GM19193 (cell line): ENCODE data around the gene TMEM100.

Experiments
- POLR2A ChIP-seq: IDR thresholded peaks from 4 replicates; pipeline ENCODE4 v1.6.1; 2011; ENCODE audit not compliant: insufficient read depth, insufficient read length; ENCODE audit errors: extremely low read depth

TMEM100 gene

DNA sequence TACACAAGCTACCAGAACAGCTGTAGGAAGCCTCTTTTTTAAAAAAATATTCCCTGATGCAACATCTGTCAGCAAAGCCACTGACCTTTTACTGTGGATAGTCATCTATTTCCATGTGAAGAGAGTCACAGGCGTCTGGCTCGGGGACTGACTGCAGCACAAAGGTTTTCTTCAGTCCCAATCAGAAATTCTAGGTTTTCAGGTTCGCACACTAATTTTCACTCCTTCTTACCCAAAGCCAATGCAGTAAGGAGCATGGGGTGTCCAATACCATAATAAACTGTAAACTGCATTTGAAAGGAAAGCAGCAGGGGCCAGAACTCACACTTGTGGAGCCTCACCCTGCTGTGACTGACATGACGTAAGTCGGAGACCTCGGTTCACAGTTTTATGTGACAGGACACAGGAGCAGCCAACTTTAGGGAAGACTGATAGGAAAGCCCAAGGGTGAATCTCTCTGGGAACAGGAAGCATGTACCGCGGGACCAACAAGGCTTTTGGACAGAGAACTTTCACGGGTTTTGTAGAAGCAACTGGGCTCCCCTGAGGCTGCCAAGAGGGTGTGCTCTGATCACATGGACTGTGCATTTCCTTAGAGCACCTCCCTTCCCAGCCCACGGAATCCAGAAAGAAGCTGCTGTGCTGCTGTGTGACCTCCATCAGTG lies 9.1 kb upstream of the TMEM100 start:
- no peak for TF ChIP-seq POLR2A

DNA sequence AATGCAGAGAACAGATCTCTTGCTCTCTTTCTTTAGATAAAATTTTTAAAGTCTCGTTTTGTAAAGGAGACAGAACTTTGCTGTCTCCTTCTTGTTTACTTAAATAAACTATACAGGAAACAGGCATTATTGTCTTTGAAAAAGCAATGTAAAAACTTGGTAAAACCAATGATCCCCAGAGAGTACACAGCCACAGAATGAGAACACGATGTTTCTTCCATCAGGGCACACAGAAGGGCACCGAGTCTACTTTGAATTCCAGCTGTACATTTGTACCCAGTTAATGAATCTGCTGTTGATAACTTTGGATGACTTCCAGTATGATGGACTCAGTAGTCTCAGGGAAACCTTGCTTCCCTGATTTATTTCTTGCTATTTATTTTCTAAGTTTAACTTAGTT lies 8.1 kb upstream of the TMEM100 start:
- TF ChIP-seq POLR2A = no peak

DNA sequence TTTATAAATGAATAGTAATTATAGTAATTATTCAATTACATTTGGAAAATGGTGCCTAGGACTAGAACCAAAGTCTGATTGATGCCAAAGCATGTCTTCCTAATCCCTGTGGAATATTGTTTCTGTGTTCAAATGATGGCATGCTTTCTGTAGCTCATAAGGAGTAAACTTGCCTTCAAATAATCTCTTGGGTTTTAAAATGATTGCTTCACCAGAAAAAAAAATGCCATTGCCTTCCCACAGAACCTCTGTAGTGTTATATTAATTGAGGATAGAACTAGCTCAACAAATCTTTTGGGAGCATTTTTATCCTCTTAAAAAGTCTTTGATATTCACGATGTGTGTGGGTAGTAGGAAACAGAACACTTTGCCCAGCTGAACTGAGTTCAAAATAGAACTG lies 7.7 kb upstream of the TMEM100 start:
- no peak for TF ChIP-seq POLR2A

DNA sequence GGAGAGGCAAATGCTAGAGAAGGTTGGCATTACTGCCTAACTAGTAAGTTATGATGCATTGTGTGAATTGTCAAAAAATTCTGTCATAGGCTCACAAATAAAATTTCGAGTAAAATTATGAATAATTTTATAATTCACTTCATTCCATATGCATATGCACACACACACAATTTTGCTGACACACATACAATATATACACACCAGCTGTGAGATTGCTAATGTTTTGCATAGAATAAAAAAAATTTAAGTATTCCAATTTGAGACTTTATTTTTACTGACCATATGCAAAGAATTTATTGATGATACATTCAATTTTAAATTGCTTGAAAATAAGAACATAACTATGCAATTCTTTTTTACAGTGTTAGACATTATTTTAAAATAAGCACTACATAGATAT lies 6.8 kb upstream of the TMEM100 start:
- TF ChIP-seq POLR2A = no peak

DNA sequence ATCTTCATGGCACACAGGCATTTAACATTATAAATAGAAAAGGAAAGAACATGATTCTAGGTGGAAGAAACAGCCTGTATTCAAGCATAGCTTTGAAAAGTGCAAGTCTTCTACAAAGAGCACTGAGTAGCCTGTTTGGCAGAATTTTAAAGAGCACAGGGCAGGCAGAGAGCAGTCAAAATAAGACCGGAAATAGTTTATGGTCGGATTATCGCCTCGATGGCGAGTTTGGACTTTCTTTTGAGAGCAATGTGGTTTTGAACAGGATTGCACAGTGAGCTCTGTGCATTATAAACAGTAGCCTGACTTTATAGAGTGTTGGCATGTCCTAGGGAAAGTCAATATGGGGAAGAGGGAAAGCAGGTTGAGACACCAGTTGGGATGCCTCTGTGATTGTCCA lies 6.2 kb upstream of the TMEM100 start:
- TF ChIP-seq POLR2A = no peak

DNA sequence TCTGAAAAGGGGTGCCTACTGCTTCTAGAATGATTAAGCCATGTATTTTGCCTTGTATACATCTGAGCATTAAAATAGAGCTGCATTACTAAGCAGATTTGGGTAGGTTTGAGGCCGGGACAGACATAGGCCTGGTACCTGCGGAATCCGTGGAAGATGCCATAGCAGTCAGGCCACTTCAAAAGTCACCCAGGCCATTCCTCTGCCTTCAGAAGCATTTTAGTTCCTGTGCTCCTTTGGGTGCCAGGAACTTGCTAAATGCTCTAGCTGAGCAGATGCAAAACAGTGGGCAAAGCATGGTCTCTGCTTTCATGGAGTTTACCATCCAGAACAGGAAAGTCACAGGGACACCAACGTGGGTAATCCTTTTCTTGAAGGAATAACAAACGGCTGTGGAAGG lies 5.7 kb upstream of the TMEM100 start:
- TF ChIP-seq POLR2A = no peak

DNA sequence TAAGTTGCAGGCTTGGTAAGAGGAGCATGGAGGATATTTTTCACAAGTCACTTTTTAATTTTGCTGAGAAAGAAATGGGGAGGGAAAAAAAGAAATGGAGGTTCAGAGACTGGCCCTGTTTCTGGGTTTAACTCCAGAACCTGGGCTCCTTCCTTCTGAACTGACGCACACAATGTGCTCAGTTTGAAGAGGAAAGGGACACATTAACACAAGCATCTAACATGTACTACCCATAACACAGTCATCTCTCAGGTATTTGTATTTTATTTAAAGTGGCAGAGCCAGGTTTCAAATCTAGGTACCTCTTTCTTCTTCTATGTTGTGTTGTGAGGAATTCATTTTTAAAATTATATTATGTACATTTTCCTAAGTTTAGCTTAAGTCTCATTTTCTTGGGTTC lies 5.3 kb upstream of the TMEM100 start:
- no peak for TF ChIP-seq POLR2A

DNA sequence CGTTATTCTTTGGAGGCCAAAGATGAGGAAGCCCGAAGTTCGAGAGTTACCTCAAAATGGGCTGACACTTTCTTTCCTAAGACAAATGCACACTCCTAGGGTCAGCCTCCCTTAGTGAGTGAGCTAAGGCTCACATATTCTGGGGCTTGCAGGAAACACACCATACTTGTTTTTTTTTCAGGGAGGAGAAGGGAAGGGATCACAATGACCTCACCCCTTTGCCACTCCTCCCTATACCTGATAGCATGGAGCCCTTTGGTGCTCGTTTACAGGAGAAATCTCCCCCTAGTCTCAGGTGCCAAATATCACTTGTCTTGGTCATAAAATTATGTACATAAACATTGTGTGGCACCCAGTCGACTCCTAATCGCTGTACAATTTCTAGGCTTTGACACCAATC lies 4.6 kb upstream of the TMEM100 start:
- no peak for TF ChIP-seq POLR2A

DNA sequence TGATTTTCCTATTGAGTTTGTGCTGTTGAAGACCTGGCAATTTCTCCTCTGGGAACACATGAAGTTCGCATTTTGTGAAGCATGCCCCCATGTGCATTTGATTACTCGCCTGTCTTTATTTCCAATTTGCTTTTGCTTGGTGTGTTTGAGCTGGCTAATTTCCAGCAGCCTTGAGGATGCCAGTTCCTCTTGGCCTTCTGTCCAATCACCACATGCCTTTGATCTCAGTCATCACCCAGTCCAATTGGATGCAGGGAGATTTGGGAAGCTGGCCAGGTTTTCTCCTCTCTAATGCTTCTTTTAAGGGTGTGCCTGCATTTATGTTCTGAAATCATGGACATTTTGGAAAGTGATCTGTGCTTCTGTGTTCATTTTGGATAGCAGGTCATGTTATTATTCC lies 3.8 kb upstream of the TMEM100 start:
- TF ChIP-seq POLR2A = no peak

DNA sequence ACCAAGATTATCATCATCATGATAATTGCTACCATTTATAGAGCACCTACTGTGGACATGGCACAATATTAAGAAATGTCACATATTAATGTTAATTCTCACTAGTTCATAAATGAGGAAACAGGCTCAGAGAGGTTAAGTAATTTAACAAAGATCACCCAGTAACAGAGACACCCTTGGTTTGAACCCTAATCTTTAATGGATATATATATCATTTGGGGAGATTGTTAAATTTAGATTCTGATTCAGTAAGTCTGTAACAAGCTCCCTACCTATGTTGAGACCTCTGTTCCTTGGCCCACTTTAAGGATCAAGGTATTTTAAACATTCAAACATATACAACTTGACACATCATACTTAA lies 804 bp upstream of the TMEM100 start:
- TF ChIP-seq POLR2A = no peak

DNA sequence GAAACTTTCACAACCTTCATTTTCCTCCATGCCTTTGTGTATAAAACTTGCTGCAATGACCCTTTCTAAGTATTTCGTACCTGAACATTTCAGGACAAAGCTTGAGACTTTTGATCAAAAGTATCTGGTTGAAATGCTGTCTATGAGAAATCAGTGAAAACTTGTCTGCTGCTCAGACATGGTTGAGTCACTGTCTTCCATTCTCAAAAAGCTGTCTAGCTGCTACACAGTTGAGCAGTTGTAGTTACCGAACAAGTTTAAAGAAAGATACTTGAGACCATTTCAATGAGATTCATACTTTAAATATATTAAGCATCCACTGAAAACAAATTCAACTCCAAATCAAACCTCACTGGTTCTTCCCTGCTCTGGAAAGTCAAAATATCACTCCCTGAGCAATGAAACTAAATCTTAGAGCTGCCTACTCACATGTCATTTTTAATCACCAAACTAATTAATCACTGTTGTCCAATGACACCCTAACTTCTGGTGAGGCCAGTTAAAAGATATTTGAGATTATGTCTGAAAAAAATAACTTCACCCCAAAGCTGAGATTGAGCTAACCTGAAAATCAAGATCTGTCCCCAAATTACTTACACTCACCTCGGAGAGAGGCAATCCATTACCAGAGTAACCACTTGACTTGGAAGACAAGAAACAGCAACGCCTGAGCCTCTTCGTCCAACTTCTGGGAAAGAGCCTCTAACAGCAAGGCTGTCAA lies 488 bp downstream of the TMEM100 start:
- TF ChIP-seq POLR2A = no peak

DNA sequence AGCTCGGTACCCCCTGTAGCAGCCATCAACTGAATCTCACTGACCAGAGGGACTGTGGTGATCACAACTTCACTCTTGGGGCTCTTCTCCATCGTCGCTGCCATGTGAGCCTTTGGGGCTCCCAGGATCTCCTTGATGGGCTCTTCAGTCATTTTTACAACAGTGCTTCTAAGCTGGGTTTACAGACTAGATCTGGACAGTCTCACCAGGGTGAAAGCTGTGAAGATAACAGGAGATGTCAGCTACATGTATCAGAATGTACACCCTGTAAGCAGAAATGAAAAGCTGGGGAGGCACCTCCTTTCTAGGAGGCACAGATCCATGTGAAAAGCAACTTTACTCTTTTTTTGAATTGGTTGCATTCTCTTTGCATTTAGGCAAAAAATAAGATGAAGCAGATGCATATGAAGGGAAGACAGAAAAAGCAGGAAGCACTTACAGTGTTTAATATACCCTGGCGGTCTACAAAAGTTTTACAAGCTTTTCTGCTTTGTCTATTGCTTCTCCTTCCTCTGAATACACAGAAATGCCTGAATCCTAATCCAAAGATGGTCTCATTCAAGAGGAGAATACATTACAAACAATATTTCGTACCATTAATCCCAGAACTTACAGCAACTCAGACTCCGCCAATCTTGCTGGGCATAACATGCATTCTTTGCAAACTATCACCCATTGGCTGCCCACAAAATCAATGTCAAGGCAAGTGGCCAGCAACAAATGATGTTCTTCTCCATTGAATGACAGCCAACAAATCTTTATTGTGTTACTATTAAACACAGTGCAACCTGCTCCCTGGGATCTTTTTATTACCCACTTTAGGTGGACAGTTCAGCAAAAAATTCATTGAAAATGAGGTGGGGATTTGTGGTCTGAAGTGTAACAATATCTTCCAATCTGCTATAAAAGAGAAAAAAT lies 1.5 kb downstream of the TMEM100 start:
- TF ChIP-seq POLR2A = no peak

DNA sequence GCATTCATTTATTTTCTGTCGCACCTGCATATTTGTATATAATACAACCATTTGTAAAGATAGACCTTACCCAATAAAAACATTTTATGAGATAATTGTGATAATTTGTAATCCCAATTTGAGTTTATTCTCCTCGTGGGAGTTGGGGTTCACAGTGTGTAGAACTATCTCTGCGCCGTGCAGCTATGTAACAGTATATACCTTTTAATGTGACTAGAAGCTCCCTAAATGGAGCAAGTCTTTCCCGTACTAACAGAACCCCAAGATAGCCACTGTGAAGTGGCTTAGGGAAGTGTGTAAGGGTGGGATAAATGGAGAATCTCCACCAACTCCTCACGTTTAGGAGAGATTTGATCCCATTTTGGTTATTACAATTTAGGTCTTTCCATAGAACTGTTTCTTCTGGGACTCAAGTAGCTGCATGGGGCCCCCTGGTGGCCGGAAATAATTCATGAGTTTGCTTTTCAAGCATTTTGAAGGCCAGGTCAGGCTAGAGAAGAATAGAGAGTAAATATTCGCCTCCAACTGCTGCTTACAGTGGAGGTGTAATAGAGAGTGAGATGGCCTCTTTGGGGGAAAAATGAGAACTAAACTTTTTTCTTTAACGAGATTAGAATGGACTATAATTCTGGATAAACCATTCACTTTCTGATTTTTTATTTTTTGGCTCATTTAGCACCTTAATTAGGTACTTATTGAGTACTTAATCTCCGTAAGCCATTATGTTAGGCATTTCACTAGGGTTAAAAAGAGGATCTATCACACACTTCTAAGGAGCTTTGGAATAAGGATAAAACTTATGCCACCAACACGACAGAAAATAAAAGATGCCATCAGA lies 4.5 kb downstream of the TMEM100 start:
- no peak for TF ChIP-seq POLR2A

DNA sequence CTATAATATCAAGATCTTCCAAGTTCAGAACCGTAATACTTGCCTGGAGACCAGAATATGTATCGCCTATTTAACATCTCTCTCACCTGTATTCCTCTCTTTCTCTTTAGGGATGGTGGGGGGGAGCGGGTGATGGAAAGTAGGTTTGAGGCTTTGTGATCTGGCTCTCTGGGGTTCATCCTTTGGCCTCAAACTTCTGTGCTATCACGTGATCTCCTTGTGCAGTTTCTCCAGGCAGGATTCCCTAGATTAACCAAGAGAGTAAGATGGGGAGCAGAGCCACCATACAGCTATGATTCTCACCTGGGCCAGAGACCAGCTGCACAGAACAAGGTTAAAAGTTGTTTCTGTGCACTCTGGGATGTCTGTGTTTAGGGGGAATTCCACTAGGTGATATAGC lies 5.2 kb downstream of the TMEM100 start:
- no peak for TF ChIP-seq POLR2A
